Activated naive CD4-positive, alpha-beta T cell treated with anti-CD3 and anti-CD28 coated beads, Interleukin-2, amount 50 U/mL, for 16 hours (primary cell): ENCODE measurements around the gene ASMTL.
"Not testable (repeated sequence)": the region's sequence is repeated elsewhere in the genome, so short reads cannot be mapped to it uniquely, and the experiment has no call there.

ENCODE experiments used
- DNase-seq: peaks from one replicate; pipeline ENCODE4 v3.0.0-alpha.2; 2020

The ASMTL gene

DNA sequence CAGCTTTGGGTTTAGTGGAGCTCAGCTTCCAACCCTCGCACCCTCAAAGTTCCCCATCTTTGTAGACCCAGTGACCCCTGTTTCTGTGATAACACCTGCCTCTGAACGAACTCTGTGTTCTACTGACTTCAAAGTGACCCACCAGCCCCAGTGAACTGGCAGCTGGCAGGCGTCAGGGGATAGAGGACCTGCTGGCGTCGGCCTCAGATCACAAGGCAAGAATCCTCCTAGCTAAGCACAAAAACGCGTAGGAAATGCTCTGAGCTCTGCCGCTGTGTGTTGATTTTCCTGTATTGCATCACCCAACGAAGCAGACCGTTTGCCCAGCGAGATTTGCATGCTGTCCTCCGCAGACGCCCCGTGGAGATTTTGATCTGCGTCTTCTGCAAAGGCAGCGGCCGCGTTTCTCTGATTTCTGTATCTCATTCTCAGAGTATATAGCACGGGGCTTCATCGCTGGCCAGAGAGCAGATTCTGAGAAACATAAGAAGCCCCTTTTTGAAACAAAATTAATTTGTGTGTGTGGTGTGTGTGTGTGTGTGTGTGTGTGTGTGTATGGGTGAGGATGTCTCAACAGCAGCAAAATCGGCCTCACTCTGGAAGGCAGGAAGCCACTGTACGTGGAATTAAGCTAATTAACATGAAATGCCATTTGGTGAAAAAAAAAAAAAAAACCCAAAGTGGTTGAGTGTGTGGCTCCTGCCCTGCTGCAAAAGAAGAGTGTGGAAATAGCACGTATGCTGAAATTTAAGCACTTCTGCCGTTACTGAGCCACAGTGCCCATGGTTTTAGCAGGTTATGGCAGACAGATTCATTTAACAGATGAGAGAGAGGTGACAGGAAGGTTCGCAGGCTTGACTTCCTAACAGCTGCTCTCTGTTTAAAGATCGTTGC is 29.2 kb upstream of the ASMTL start:
- DNase-seq: peak; percentile 70

DNA sequence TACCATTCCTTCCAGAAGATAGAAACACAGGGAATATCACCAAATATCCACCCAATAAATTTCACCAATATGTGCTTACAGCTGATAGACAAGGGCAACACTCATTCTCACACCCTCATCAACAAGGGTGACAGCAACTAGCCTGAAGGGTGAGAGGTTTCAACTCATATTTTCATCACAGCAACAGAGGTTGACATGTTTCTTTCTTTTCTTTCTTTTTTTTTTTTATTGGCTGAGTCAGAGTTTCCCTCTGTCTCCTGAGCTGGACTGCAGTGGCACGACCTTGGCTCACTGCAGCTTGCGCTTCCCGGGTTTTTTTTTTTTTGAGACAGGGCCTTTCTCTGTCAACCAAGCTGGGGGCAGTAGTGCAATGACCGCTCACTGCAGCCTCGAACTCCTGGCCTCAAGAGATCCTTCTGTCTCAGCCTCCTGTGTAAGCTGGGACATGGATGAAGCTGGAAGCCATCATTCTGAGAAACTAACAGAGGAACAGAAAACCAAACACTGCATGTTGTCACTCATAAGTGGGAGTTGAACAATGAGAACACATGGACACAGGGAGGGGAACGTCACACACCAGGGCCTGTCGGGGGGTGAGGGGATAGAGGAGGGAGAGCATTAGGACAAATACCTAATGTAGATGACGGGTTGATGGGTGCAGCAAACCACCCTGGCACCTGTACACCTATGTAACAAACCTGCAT is 27.5 kb upstream of the ASMTL start:
- DNase-seq: no peak

DNA sequence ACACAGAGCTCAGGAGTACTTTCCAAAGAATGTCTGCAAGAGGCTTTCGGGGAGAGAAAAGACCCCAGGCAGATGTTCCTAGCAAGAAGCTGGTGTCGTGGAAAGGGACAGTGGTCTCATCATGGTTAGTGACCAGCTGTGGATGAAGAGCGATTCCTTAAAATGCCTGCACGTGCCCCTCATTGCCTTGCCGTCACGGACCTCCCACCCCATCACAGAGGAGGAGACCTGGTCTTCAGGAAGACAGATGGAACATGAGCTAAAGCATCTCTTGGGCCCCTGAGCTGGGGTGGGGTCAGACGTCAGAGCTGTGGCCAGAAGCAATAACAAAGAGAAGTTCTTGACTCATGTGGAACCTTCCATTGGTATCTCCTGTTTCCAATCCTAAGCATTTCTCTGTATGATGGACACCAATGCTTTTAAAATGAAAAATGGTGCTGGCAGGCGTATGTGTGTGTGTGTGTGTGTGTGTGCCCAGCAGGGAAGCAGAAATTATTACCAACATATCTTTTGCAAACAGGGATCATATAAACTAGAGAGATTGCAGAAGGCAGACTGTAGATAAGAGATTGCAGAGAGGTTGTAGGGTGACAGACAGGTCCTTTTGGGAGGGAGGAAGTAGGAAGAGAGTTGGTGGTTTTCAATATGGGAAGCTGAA is 25.2 kb upstream of the ASMTL start:
- DNase-seq: no peak

DNA sequence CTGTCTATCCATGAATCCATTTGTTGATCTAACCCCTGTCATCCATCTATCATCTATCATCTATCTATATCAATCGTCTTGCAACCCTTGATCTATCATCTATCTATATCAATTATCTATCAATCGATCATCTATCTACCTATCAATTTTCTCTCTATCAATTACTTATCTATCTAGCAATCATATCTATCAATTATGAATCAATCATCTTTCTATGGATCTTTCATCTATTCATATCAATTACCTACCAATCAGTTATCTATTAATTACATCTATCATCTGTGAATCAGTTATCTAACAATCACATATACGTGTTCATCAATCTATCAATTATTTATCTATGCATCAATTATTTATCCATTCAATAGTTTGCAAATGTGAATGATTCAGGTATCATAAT is 24.5 kb upstream of the ASMTL start:
- DNase-seq: no peak

DNA sequence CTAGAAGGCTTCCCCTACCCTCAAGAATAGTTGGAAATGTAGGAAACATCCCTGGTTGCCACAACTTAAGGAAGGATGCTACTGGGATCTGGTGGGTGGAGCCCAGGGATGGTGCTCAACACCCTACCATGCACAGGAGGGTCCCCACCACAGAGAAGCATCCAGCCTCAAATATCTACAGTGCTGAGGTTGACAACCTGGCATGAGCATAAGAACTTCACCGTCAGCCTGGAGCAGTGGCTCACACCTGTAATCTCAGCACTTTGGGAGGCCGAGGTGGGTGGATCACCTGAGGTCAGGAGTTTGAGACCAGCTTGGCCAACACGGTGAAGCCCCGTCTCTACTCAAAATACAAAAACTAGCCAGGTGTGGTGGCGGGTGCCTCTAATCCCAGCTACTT is 24.0 kb upstream of the ASMTL start:
- no peak for DNase-seq

DNA sequence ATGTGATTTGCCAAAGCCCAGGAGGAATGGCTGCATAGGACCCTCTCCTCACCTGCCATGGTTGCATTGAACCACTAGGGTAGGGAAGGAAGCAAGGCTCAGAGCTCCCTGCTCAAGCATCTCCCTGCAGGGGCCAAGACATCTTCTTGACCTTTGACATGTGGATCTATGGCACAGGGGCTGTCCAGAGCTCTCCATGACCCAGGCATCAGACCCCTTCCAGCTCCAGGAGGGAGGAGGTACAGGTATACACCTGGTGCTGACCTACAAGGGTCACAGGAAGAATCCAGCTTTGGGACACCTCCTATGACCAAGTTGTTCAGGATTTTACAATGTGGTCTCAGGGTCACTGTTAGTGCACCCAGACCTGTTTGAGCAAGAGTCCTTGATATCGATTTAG is 23.2 kb upstream of the ASMTL start:
- DNase-seq: no peak

DNA sequence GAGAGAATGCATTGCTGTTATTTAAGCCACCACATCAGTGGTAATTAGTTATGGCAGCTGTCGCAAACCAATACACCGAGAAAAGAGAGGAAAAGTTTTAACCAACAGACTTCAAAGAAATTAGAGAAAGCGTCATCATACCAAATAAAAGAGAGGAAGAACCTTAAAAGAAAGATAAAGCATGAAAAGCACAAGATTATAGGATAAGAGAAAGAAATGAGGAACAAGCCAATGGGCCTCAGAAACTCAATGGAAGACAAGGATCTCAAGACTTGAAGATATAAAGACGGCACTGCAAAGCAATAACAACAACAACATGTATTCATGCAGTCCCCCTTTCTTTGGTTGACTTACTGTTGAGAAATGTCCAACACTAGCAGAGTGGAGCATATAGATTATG is 22.8 kb upstream of the ASMTL start:
- DNase-seq: no peak

DNA sequence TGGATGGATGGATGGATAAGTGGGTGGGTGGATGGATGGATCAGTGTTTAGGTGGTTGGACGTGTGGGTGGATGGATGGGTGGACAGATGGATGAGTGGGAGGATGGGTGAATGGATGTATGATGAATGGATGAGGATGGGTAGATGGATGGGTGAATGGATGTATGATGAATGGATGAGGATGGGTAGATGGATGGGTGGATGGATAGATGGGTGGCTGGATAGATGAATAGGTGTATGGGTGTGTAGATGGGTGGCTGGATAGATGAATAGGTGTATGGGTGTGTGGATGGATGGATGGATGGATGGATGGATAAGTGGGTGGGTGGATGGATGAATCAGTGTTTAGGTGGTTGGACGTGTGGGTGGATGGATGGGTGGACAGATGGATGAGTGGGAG is 21.9 kb upstream of the ASMTL start:
- DNase-seq: not testable (repeated sequence)

DNA sequence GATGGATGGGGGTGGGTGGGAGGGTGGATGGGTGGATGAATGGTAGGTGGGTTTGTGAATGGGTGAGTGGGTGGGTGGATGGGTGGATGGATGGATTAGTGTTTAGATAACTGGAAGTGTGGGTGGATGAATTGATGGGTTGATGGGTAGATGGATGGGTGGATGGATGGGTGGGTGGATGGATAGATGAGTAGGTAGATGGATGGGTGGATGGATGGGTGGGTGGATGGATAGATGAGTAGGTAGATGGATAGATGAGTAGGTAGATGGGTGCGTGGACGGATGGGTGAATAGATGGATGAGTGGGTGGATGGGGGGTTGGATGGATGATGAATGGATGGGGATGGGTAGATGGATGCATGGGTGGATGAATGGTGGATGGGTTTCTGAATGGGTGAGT is 20.3 kb upstream of the ASMTL start:
- no peak for DNase-seq

DNA sequence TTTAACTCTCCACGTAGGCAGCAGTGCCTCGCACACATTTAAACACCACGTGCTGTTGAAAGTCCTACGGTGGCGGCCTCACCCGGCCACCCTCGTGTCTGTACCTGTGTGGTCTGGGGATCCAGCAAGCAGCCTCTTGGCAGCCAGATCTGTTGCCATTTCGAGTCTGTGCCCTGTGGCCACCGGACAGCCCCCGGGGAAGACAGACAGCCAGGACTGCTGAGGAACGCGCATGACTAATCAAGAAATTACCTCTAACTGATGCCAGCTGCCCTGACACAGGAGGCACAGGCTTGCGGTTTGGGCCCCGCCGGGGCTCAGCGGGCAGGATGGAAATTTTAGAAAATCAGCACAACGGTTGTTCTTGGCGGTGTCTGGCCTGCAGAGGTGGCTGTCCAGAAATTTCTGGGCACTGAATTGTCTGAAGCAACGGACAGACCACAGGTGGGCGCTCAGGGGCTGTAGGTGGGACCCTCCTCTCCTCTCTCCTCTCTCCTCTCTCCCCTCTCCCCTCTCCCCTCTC is 15.6 kb upstream of the ASMTL start:
- DNase-seq: peak; percentile 72

DNA sequence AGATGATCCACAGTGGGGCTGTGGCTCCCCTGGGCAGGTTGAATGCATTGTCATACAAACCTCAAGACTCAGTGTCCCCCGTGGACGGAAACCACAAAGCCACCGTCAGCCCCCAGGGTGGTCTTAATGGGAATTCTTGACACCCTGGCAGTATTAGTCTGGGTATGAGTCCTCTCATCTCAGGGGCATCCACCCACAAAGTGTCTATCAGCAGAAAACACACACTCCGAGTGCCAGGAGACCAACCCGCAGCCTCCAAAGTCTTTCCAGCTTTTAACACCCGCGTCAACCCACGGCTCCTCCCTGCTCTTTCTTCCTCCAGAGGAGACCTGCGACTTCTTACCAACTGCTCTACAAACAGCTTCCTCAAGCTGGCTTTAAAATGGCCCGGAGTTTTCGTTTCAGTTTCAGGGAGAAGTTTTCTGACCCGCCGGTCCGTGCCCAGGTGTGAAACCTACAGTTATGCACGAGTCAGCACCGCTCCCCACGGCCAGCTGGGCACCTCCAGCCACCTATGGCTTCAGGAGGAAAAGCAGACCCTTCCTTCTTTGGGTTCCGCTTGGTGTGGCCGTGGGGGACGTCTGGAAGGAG is 14.4 kb upstream of the ASMTL start:
- DNase-seq: no peak

DNA sequence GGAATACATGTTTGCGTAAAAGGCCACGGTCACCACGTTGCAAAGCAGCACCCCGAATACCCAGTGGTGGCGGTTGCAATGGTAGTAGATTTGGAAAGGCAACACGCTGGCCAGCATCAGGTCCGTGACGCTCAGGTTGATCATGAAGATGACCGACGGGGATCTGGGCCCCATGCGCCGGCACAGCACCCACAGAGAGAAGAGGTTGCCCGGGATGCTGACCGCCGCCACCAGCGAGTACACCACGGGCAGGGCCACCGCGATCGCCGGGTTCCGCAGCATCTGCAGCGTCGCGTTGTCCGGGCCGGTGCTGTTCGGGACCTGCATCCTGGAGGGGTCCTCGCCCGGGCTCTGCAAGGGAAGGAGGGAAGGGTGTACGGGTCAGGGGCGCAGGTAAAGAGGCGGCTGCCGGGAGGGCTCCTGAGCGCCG is 13.5 kb upstream of the ASMTL start:
- no peak for DNase-seq

DNA sequence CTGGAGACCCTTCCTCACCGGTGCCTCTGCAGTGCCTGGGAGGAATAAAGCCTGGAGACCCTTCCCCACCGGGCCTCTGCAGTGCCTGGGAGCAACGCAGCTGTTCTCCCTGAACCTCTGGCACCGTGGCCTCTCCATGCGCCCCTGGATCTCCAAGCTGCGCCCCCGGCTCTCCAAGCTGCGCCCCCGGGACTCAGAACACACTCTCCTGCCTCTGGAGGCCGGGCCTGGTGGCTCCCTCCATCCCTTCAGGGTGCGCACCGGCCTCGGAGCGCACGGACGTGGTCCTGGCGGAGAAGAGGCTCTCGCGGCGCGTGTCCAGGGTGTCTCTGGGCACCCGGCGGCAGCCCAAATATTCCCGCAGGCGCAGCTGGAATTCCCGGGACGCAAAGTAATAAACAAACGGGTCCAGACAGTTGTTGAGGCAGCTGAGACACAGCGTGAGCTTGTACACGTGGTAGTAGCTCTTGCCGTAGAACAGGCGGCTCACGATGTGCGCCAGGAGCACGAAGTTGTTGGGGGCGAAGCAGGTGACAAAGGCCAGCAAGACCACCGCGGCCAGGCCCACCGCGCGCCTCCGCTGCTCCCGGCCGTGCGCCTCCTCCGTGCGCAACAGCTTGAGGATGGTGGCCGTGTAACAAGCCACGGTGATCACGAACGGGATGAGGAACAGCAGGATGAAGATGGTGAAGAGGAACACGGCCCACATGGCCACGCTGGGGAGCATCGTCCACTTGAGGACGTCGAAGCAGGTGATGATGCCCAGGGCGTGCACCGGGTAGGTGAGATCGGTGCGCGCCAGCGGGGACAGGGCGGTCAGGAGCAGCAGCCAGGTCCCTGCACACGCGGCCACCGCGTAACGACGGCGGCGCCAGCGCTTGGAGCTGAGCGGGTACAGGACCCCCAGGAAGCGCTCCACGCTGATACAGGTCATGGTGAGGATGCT is 12.8 kb upstream of the ASMTL start:
- DNase-seq: no peak

DNA sequence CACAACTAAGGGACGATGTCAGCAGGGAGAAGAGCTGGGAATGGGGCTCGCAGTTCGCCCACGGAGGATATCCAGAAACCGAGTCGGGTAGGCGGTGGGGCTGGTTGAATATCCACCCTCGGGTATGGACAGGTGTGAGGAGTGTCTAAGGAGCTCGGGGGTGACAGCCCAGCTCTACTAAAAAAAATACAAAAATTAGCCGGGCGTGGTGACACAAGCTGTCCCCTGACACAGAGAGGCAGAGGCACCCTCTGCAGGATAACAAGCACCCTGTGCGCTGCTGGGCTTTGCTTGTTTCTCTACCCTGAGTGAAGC is 12.2 kb upstream of the ASMTL start:
- no peak for DNase-seq

DNA sequence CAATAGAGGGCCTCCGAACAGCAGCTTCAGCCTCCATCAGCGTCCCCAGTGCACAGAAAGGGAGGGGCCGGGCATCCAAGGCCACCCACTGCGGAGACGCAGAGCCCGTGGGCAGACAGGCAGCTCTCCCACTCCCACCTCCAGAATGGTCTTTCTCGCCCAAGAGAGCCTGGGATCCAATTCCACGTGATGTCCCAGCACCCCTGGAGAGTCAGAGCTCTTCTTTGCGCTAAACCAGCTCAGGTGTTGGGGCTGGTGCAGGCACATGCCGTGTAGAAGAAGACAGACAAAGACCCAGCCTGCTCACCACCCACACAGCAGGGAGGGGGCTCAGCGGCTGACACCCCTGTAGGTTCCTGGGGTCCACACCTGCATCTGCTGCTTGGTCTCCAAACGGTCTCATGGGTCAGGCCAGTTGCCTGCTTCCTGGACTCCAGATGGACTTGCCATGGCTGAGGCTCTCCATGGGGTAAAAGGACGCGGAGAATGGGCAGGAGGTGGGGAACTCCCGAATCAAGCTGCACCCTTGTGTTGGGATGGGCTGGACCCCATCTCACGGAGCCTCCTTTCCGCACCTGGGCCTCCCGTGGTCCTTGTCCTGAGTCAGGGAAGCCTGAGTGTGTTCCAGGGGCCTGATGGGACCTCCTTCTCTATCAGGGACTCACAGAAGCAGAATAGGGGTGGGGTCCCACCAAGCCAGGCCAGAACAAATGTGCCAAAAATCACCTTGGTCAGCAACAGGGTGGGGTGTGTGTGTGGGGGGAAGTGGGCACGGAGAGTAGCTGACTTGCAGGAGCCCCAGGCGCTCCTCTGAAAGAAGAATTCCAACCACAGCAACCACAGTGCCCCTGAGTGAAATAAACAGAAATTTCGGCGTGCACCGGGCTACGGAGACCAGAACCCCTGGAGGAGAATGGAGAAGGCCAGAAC is 11.6 kb upstream of the ASMTL start:
- no peak for DNase-seq

DNA sequence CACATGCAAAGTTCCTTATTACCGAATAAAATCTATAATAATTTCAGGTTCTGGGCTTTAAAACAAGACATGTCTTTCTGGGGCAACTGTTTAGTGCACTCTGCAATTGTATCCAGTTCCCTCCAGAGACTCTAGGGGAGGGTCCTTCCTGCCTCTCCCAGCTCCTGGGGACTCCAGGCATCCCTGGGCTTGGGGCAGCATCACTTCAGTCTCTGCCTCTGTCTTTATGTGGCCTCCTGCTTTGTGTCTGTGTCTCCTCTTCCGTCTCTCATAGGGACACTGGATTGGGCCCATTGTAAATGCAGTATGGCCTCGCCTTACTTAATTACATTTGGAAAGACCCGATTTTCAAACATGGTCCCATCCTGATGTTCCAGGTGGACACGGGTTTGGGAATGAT is 10.9 kb upstream of the ASMTL start:
- no peak for DNase-seq

DNA sequence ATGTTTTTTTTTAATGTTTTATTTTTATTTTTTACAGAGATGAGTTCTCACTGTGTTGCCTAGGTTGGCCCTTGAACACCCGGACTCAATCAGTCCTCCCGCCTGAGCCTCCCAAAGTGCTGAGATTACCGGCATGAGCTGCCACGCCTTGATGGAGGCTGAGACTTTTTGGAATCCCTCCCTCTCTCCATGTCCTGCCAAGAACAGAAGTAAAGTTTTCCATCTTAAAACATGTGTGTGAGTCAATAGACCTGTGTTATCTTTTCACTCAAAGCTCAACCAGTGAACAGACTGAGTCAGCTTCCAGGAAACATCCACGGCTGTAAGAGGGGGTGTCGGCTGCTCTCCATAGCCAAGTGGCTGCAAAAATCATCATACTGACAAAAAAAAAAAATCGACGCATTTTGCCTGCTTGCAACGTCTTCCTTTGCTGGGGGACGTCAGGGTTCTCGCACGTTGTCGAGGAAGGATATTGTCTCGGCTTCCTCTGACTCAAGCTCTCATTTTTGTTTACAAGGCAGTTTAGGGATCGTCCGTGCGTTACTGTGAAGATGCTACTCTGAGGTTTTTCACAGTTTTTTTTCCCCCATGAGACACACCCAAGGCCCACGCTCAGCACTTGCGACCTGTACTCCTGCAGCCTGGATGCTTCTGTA is 10.0 kb upstream of the ASMTL start:
- peak; percentile 72 for DNase-seq

DNA sequence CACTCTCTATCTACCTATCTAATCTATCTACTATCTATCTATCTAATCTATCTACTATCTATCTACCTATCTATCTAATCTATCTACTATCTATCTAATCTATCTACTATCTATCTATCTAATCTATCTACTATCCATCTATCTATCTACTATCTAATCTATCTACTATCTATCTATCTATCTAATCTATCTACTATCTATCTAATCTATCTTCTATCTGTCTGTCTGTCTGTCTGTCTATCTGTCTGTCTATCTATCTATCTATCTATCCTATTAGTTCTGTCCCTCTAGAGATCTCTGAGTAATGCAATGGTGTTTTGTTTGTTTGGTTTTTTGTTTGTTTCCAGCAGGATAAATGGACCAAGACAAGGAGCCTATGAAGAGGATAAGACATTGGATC is 9.4 kb upstream of the ASMTL start:
- DNase-seq: no peak

DNA sequence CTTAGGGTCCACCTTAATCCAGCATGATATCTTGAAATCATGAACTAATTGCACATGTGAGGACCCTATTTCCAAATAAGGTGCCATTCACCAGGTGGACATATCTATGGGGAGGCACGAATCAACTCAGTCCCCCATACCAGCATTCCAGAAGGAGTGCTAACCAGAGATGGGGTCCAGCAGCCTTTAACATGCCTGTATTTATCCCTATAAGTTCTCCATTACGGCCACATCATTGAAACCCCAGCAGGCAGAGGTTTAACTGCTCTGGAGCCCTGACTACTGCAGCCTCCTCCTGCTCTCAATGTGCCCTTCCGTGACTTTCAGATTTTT is 3.2 kb upstream of the ASMTL start:
- no peak for DNase-seq

DNA sequence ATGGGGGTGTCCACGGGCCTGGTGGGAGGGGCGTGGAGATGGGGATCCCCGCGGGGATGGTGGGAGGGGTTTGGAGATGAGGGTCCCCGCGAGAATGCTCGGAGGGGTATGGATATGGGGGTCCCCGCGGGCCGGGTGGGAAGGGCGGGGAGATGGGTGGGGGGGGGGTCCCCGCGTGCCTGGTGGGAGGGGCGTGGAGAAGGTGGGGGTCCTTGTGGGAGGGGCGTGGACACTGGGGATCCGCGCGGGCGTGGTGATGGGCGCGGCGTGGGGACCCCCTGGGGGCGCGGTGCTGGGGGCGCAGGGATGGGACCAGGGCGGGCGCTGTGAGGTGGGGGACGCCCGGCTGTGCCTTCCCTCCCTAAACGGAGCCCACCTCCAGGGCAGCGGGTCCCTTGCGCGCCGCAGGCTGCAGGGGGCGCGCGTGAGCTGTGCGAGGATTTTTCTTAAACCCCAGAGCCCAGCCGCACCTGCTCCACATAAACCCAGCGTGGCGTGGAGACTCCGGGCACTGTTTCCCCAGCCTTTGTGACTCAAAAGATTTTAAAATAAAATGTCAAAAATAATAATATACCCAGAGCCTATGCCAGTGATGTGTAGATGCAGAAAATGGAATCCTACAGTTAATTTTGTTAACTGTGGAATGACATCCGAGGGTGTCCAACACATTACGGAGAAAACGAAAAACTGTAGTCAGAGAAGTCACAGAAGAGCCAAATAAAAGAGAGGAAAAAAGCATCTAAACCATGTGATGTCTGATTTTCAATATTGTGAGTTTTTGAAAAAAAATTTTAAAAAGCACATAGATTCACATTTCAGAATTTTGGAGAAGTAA is 1.5 kb upstream of the ASMTL start:
- DNase-seq: peak; percentile 93
